ENCODE measurements around the gene ETDB.
"Not testable (repeated sequence)": the region's sequence is repeated elsewhere in the genome, so short reads cannot be mapped to it uniquely, and the experiment has no call there.

Gene ETDB

DNA sequence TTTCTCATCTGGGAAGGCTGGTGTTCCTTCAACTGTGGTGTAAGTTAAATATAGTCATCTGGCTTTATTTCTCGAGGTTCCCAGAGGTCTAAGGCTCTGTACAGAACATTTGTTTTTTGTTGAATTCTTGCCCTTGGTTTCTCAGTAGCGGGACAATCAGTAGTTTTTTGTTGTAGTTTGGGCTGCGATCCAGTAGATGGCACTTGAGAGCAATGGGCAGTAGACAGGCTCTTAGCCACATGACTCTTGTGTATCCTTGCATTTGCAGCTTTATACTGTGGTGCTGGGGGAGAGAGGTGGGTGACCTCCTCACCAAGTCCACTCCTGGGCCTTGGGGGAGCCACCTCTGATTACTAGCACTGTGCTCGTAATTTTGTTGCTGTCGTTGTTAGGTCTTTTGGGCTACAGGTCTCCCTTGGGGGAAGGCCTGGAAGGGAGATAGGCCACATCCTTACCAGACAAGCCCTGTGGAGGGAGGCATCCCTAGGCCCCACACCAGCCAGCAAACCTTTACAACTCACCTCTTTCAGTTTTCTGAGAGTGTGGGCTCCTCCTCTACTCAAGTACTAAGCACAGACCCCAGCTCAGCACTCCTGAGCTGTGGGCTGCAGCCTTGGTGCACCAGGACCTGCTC lies 8.1 kb downstream of the ETDB start:
- TF ChIP-seq CTCF (IDR thresholded peaks at IDR 0.05) = peak; percentile 24
- Histone ChIP-seq H3K9me3 (no peaks in the 10 kb centered on the region), H3K27ac (no peak overlapping the region), H3K36me3 (no peaks in the 10 kb centered on the region), H3K4me1 (ENCODE audit: control insufficient read depth in 1 of 2, insufficient read depth in 1 of 2, low read depth in 1 of 2, low read length in 1 of 2) (no peaks in the 10 kb centered on the region), H3K4me3 (ENCODE audit: low read depth in 1 of 2, low read length in 1 of 2) (no peak overlapping the region), H3K27me3 (no peaks in the 10 kb centered on the region)

DNA sequence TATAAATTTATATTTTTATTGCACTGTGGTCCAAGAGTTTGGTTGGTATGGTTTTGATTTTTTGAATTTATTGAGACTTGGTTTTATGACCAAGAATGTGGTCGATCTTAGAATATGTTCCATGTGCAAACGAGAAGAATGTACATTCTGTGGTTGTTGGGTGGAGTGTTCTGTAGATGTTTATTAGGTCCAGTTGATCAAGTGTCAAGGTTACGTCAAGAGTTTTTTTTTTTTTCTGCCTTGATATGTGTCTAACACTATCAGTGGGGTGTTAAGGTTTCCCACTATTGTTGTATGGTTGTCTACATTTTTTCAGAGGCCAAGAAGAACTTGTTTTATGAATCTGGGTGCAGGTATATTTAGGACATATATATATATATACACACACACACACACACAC lies 10.8 kb downstream of the ETDB start:
- Histone ChIP-seq H3K36me3 (no peaks in the 10 kb centered on the region), H3K27ac (no peak overlapping the region), H3K4me1 (ENCODE audit: control insufficient read depth in 1 of 2, insufficient read depth in 1 of 2, low read depth in 1 of 2, low read length in 1 of 2) (no peaks in the 10 kb centered on the region), H3K4me3 (ENCODE audit: low read depth in 1 of 2, low read length in 1 of 2) (no peak overlapping the region), H3K27me3 (peaks cover 14% of the 10 kb centered on the region), H3K9me3 (no peaks in the 10 kb centered on the region)
- TF ChIP-seq CTCF (IDR thresholded peaks at IDR 0.05) = no peak

GRCh38 chrX:135099493-135099783 lies 20.9 kb downstream of the ETDB start:
- Histone ChIP-seq H3K27ac (no peak overlapping the region), H3K4me1 (ENCODE audit: control insufficient read depth in 1 of 2, insufficient read depth in 1 of 2, low read depth in 1 of 2, low read length in 1 of 2) (peaks cover 6% of the 10 kb centered on the region in 2 experiments), H3K9me3 (no peaks in the 10 kb centered on the region), H3K36me3 (no peaks in the 10 kb centered on the region), H3K27me3 (peaks cover 89% of the 10 kb centered on the region), H3K4me3 (ENCODE audit: low read depth in 1 of 2, low read length in 1 of 2) (no peak overlapping the region)
- TF ChIP-seq CTCF (IDR thresholded peaks at IDR 0.05) = no peak

DNA sequence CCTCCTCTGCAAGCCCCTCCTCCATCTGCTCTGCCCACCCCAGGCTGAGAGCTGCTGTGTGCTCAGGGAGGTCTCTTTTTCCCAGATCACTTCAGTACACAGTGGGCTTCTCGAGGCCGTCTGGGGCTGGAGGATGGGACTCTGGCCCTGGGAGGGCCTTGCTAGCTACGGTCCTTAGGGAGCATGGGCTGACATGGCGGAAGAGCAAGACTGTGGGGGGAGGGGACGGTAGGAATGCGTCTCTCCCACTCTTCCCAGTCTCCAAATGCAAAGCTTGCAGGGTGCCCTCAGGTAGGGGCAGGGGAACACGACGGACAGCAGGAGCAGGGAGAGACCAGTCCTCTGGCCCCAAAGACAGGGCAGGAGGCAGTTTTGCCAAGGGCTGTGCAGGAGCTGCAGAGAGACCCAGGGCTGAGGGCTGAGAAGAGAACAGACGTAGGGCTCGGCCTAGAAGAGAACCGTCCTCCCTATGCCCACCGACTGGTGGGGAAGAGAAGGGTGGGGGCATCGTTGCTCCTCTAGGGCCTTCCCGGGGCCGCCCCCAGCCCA lies 23.1 kb downstream of the ETDB start:
- H3K27ac ChIP-seq; H3K4me1 ChIP-seq (ENCODE audit: control insufficient read depth in 1 of 2, insufficient read depth in 1 of 2, low read depth in 1 of 2, low read length in 1 of 2); H3K4me3 ChIP-seq (ENCODE audit: low read depth in 1 of 2, low read length in 1 of 2); H3K36me3 ChIP-seq; H3K9me3 ChIP-seq: not testable (repeated sequence)
- H3K27me3 ChIP-seq = peaks cover 69% of the 10 kb centered on the region

GRCh38 chrX:135095715-135096114 lies 24.6 kb downstream of the ETDB start:
- Histone ChIP-seq H3K4me1 (ENCODE audit: control insufficient read depth in 1 of 2, insufficient read depth in 1 of 2, low read depth in 1 of 2, low read length in 1 of 2) (peaks cover 6% of the 10 kb centered on the region in 2 experiments), H3K36me3 (no peaks in the 10 kb centered on the region), H3K9me3 (no peaks in the 10 kb centered on the region), H3K27me3 (peaks cover 54% of the 10 kb centered on the region), H3K27ac (no peak overlapping the region), H3K4me3 (ENCODE audit: low read depth in 1 of 2, low read length in 1 of 2) (no peak overlapping the region)
- no peak for TF ChIP-seq CTCF (IDR thresholded peaks at IDR 0.05)

DNA sequence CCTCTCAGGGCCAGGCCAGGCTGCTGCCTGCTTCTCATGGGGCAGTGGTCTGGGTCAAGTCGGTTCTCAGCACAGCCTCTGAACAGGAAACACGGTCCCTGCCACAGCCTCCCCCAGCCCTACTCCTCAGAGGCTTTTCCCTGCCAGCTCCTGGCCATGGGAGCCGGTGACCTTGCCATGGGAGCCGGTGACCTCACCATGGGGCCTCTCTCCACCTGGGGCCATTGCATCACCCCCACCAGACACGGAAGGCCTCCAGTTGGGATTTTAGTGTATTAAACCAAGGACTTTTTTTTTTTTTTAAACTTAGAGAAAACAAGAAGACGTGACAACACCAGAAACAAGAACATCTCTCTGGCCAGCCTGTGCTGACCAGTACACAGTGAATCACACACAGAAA lies 25.6 kb downstream of the ETDB start:
- no peaks in the 10 kb centered on the region for H3K36me3 ChIP-seq
- H3K4me3 ChIP-seq (ENCODE audit: low read depth in 1 of 2, low read length in 1 of 2) = no peak overlapping the region
- peaks cover 6% of the 10 kb centered on the region in 2 experiments for H3K4me1 ChIP-seq (ENCODE audit: control insufficient read depth in 1 of 2, insufficient read depth in 1 of 2, low read depth in 1 of 2, low read length in 1 of 2)
- TF ChIP-seq CTCF (IDR thresholded peaks at IDR 0.05) = no peak
- no peak overlapping the region for H3K27ac ChIP-seq
- H3K27me3 ChIP-seq = peaks cover 45% of the 10 kb centered on the region
- no peaks in the 10 kb centered on the region for H3K9me3 ChIP-seq
